Stimulated activated CD4-positive, alpha-beta T cell treated with anti-CD3 and anti-CD28 coated beads, TNF-alpha, amount 100 ng/mL, for 4 hours (primary cell): Measurements from ENCODE around the gene PVALB.

Experiments
- DNase-seq, 3 experiments: peaks; one replicate each; pipeline ENCODE4 v3.0.0-alpha.2; 2020; ENCODE audit warnings: low read depth in 3 of 3

Gene PVALB

GRCh38 chr22:36814801-36815200 lies 2.0 kb downstream of the PVALB start:
- no peak for DNase-seq

GRCh38 chr22:36811094-36811800 lies 5.6 kb downstream of the PVALB start:
- no peak for DNase-seq

- DNase-seq: no peak
Observed at GRCh38 chr22:36809351-36809750, 7.5 kb downstream of the PVALB start.

GRCh38 chr22:36808721-36809344 lies 8.0 kb downstream of the PVALB start:
- DNase-seq: no peak

GRCh38 chr22:36807627-36808026 lies 9.2 kb downstream of the PVALB start:
- no peak for DNase-seq

GRCh38 chr22:36806835-36807234 lies 10.0 kb downstream of the PVALB start:
- DNase-seq: no peak

GRCh38 chr22:36803358-36803757 lies 13.5 kb downstream of the PVALB start:
- DNase-seq: no peak

GRCh38 chr22:36798674-36799066 lies 18.2 kb downstream of the PVALB start:
- no peak for DNase-seq

GRCh38 chr22:36797911-36798673 lies 18.7 kb downstream of the PVALB start:
- no peak for DNase-seq

GRCh38 chr22:36797374-36797773 lies 19.5 kb downstream of the PVALB start:
- DNase-seq: no peak

- no peak for DNase-seq
Observed at GRCh38 chr22:36796552-36797175, 20.2 kb downstream of the PVALB start.

- DNase-seq: no peak
Observed at GRCh38 chr22:36795633-36796032, 21.2 kb downstream of the PVALB start.

GRCh38 chr22:36790648-36791047 lies 26.2 kb downstream of the PVALB start:
- DNase-seq: no peak

GRCh38 chr22:36787204-36787988 lies 29.4 kb downstream of the PVALB start:
- no peak for DNase-seq

- DNase-seq: no peak
Observed at GRCh38 chr22:36783743-36784142, 33.1 kb downstream of the PVALB start.

GRCh38 chr22:36781656-36782627 lies 34.9 kb downstream of the PVALB start:
- peak; percentile 76 to 78 (median 76) for DNase-seq

- no peak for DNase-seq
Observed at GRCh38 chr22:36778020-36778419, 38.8 kb downstream of the PVALB start.

GRCh38 chr22:36776722-36777121 lies 40.1 kb downstream of the PVALB start:
- DNase-seq: no peak

- DNase-seq: peak; percentile 81 to 95 (median 93)
Observed at GRCh38 chr22:36775964-36776669, 40.7 kb downstream of the PVALB start, which contains the start of gene IFT27. IFT27 (minus strand) TSS chr22:36776119; CDS start chr22:36775707, 412 bp downstream.

- DNase-seq: peak in 2 of 3 experiments; percentile 2 to 10
Observed at GRCh38 chr22:36775586-36775963, 41.3 kb downstream of the PVALB start.
